GM19324 (cell line): Measurements from ENCODE around the gene AGAP5.
"Not testable (repeated sequence)": the region's sequence is repeated elsewhere in the genome, so short reads cannot be mapped to it uniquely, and the experiment has no call there.

Source experiments
- ATAC-seq: cut with Tn5 transposase; IDR thresholded peaks from one replicate; pipeline ENCODE4 v1.9.1; 2021; ENCODE audit warnings: mild to moderate bottlenecking, moderate library complexity; ENCODE audit not compliant: unreplicated experiment, low FRiP score

AGAP5 gene

DNA sequence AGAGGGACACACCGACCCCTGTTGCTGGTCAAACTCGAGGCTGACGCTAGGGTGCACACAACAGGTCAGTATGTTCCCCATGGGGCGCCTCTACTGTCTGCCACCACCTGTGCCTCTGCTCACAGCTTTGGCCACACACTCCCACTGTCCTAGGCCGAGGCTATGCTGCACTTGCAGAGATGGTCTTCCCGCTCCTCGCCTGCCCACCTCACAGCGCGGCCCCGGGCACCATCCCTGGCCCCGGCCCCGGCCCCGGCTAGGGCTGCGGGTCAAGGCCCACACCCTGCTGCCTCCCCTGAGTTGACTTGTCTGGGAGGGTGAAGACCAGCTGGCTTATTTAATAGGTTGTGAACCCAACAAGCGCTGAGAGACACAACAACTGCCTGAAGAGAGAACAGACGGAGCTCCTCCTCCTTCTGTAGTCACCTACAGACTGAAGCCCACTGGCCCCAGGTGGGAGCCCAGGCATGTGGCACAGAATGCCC is at the start of gene AGAP5:
Gene AGAP5 (minus strand): TSS at position 435 of the 485 bp plus-strand sequence. CDS start 354 bp downstream, at position 81.
- ATAC-seq, result not testable (repeated sequence)

DNA sequence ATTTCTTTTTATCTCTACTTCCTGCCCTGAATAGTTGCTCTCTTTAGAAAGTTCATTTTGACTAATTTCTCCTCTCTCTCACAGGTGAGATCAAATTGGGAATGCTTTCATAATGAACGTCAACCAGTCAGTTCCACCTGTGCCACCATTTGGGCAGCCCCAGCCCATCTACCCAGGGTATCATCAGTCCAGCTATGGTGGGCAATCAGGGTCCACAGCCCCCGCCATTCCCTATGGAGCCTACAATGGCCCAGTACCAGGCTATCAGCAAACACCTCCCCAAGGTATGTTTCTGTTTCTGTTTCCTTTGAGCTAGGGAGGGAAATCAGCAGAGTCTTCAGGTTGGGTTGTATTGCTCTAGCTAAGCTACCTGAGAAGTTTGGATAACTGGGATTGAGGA is 48.8 kb upstream of the AGAP5 start:
- ATAC-seq, result no peak

DNA sequence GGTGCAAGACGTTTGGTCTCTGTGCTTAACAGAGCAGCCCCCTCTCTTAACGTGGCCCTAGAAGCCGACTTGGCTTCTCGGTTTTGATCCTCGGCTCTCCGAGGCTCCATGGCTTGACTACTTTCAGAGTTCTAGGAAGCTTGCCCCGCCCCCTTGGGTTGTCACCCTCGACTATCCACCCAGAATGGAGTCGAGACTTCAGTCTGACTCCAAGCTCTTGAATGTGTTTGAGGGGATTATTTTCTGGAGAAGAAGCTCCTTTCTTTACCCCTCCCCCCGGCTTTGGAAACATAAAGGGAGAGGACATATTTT is 46.7 kb upstream of the AGAP5 start:
- ATAC-seq, result peak; percentile 14

DNA sequence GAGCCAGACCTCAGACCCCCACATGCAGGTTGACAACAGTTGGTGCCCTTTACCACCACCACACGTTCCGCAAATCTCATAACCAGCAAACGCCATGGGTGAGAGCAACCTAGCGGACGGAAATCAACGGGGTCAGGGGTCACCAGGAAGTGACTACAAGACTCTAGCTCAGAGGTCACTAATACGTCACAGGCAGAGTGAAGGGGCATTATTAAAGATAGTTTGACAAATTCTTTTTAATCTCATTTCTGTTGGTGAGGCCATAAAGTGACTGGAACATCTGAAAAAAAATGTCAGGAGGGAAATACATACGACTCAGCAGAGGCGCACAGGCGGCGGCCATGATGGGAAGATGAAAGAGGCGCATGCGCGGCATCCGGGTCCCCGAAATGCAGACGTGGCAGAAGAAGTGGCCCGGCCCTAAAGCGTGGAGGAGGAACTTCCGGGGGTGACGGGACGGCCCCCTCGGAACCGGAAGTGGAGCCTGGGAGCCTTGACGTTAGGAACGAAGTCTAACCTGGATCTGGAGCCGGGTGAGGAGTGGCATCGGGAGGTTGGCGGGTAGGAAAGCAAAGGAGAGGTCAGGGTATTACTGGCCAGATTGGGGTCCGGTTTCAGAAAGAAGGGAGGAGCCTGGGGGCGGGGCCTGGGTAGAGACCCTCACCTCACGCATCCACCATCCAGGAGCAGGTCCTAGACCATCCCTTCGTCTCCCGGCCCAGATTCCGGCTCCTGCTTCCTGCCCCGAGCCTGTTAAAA is 46.2 kb upstream of the AGAP5 start, which contains the start of gene SEC24C:
Gene SEC24C (plus strand): TSS at position 468 of the 759 bp plus-strand sequence. CDS start 2,461 bp downstream, outside the sequence.
- ATAC-seq, result peak; percentile 96

DNA sequence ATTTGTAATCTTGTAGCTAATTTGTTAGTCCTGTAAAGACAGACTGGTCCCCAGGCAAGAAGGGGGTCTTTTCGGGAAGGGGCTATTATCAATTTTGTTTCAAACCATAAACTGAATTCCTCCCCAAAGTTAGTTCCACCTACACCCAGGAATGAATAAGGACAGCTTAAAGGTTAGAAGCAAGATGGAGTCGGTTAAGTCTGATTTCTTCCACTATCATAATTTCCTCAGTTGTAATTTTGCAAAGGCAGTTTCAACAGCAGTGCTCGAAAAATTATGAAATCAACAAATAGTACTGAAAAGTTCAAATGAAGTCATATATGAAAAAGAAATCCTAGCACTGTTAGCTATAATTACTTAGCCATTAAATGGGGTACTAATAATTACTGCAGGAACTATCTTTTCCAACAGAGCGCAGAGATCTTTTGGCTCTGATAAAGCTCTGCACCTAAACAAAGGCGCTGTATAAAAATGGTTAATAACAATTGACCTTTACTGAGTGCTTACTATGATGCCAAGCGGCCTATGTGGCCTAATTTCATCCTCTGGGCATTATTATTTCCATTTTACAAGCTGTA is 45.5 kb upstream of the AGAP5 start:
- ATAC-seq, result no peak

DNA sequence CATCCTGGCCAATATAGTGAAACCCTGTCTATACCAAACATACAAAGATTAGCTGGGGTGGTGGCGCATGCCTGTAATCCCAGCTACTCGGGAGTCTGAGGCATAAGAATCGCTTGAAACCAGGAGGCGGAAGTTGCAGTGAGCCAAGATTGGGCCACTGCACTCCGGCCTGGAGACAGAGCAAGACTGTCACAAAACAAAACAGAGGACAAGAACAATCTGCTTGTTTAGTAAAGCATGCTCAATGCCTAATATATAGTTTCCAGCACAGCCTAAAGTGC is 44.5 kb upstream of the AGAP5 start:
- ATAC-seq, result no peak

DNA sequence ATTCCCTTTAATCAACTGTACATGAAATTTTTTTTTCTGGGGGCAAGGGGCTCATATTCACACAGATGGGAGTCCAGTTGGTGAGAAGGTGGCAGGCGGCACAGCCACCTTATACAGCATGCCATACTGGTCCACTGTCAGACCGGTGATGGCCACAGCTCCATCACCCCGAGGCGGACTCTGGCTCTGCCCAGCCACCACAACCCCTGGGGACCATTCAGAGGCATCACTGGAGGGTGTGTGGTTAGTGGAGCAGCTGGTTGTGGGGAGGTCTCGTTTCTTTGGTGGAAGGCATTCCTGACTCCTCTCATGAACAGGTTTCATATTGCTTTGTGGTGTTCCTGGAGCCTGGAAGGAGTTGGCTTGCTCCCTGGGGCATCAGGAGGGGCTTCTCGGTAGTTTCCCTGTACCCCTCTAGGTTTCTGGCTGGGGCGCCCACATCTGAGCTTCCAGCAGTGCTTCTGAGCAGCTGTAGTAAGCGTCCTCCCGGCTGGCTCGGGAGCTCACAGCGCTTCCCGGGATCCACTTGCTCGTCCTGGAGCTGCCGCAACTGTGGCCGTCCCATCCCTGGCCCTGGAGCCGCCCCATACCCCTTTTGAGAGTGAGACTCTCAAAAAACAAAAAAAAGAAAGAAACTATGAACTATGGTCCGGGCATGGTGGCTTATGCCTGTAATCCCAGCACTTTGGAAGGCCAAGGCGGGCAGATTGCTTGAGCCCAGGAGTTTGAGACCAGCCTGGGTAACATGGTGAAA is 42.8 kb upstream of the AGAP5 start:
- ATAC-seq, result not testable (repeated sequence)

DNA sequence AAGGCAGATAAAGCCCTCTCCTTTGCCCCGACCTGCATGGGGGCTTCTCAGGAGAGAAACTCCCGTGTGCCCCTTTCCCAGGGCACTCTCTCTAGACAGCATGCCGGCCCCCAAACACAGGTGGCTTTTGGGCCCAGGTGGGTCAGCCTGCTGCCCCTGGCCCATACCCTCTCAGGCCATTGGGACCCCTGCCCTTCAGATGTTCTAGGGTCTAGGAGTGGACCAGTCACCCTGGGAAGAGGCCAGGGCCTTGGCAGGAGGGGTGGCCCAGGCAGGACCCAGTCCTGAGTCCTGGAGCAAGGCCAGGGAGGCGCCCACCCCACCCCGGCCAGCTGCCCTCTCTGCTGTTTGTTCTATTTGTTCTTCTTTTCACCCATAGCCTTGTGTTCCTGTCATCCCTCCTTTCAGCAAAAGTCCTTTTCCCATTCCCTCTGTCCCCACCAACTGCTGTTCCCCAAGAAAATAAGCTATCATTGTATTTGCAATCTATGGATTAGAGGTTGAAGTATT is 36.9 kb upstream of the AGAP5 start:
- ATAC-seq, result no peak

DNA sequence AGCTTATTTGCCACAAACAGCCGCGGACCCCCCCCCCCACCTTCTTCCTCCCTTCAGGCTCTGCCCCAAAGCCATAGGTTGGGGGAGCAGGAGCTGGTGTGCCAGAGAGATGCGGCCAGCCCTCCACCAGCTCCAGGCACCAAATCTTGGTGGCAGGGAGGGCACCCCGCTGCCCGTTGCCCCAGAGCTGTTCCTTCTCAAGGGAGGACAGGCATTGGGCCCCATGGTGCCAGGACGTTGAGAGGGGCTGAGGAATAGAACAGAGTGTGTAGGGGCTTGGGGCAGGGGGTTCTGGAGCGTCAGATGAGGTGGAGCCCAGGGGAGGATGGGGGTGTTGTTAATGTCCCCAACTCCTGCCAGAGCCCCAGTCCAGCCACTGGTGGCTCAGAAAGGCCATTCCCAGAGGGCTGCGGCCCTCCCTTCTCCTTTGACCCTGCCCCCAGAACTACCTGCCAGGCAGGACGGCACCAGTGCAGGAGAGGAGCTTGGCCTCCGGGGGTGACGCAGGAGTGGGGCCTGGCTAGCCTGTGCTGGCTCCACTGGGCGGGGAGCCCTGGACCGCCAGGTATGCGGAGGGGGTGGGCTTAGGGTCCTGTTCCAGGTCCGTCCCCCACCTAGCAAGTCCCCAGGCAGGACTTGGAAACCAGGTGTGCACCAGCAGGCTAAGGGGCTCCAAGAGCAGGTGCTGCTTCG is 36.3 kb upstream of the AGAP5 start:
- no peak for ATAC-seq

DNA sequence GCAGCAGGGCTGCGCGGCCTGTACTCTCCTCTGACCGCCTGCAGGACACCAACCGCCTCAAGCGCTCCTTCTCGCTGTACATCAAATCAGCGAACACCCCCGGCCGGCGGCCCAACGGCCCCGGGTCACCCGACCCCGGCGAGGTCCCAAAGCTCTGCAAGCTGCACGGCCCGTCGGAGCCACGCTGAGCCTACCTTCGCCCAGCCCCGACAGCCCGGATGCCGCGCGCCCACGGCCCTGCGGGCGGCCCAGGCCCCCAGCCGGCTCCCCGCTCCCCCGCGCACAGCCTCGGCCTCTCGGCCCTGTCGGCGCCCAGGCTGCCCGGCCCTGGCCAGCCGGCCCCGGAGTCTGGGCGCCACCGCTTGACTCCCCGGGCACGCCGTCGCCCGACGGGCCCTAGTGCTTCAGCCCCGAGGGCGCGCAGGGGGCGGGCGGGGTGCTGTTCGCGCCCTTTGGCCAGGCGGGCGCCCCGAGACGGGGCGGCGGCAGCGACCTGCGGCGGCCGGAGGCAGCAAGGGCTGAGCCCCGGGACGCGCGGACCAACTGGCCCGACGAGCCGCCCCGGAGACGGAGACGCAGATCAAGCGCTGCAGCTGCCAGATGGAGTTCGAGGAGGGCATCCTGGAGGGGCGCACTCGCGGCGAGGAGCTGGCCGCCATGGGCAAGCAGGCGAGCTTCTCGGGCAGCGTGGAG is 35.2 kb upstream of the AGAP5 start:
- ATAC-seq, result no peak

DNA sequence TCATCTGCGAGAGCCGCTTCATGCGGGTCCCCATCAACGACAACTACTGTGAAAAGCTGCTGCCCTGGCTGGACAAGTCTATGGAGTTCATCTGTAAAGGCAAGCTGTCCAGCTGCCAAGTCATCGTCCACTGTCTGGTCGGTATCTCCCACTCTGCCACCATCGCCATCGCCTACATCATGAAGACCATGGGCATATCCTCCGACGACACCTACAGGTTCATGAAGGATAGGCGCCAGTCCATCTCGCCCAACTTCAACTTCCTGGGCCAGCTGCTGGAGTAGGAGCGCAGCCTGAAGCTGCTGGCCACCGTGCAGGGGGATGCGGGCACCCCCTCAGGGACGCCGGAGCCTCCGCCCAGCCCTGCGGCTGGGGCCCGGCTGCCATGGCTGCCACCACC is 34.5 kb upstream of the AGAP5 start:
- no peak for ATAC-seq

DNA sequence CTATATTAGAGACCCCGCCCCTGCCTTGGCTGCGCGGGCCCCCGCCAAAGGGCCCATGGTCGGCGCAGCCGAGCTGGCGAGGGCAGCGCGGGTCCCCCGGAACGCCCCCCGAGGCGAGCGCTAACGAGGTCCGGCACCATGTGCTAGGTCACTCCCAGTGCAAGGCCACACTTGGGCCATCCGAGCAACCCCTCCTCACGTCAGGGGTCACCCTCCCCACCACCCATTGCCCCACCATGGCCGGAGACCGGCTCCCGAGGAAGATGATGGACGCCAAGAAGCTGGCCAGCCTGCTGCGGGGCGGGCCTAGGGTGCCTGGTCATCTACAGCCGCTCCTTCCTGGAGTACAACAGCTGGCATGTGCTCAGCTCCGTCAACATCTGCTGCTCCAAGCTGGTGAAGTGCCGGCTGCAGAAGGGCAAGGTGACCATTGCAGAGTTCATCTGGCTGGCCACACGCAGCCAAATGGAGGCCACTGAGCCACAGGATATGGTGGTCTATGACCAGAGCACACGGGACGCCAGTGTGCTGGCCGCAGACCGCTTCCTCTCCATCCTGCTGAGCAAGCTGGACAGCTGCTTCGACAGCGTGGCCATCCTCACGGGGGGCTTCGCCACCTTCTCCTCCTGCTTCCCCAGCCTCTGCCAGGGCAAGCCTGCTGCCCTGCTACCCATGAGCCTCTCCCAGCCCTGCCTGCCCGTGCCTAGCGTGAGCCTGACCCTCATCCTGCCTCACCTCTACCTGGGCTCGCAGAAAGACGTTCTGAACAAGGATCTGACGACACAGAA is 33.9 kb upstream of the AGAP5 start:
- ATAC-seq, result no peak

DNA sequence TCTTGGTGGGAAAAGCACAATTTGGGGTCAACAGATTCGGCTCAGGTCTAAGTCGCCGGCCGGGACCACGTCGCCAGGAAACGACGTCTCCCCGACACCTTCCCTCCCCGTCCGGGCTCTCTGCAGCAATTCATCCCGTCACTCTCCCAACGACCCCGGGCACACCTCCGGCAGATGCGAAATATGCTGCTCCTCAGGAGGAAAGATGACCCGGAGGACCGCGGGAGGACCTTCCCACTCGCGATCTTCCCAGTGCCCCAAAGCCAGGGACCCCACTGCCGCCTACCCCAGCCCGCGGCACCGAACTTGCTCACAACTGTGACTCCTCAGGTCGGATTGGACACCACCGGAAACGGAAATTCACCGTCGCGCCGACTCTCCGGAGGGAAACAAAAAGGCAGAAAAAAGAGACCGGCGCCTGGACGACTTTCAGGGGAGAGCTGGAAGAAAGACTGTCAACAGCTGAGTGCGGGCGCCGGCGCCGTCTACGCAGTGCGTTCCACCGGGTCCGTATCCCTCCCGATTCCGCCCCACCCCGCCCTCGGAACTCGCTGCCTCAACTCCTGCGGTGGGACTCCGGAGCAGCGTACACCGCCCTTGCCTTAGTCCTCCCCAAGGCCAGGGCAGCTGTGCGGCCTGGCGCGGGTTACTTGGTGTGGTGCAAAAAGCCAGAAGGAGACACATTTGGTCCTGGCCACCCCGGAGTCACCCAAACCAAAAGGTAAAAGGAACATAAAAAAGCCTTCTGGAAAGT is 32.4 kb upstream of the AGAP5 start:
- peak; percentile 92 for ATAC-seq

DNA sequence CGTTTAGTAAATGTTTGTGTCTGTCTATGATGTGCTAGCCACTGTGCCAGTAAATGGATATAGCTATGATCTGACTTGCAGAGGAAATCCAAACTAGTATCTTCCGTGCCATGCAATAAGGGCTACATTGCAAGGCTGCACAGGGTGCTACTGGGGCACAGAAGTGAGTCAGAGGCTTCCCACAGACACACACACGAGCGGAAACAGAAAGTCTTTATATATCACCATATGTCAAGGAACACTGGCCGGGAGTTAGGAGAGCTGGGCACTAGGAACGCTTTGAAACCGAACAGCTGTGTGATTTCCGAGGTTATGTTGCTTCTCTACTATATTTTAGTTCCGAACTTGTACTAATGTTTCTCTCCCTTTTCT is 31.9 kb upstream of the AGAP5 start:
- ATAC-seq, result not testable (repeated sequence)

DNA sequence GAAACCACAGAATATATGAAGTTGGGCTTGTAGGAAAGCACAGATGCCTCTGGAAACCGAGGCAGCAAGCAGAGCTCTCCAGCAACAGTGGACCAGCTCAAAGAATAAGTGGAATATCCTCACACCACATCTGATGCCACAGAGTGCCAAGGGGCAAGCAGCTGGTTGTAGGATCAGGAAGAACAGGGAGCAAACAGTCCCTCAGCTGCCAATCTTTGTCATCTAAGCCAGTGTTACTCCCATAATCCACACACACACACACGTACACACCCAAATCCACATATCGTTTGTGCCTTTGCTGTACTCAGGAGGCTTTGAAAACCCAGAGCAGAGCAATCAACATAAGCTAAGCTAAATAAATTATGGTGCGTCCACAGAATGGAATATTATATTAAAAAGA is 25.6 kb upstream of the AGAP5 start:
- ATAC-seq, result no peak

DNA sequence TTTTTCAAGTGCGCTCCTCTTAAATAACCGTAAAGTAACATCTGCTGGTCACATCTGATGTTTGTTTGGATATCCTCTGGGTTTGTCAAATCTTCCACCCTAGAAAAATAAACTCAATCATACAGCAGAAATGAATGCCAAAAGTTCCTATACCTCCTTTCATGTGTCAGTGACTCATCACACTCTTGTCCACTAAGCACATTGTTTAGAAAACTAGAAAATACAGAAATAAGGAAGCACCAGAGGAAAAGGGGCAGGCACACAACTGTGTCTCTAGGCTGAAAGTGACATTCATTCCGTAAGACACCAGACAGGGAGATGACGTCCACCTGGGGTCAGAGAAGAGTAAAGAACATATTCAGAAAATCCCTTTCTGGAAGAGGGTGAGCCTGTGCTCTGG is 22.7 kb upstream of the AGAP5 start:
- ATAC-seq, result not testable (repeated sequence)

DNA sequence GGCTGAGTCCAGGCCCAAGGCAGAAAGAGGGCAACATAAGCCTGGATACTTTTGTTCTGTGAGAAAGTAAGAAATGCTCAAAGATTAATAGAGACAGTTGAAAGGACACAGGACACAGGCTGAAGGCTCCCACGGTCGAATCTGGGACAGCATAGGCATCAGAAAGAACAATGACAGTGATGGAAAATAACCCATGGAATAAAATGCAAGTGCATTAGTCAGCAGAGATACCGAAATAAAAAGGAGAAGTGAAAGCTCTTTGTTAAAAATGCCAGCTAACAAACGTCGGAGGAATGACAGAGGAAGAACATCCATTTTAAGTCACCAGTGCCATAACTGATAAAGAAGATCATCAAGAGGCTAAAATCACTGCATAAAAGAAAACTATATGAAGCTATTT is 19.6 kb upstream of the AGAP5 start:
- no peak for ATAC-seq

DNA sequence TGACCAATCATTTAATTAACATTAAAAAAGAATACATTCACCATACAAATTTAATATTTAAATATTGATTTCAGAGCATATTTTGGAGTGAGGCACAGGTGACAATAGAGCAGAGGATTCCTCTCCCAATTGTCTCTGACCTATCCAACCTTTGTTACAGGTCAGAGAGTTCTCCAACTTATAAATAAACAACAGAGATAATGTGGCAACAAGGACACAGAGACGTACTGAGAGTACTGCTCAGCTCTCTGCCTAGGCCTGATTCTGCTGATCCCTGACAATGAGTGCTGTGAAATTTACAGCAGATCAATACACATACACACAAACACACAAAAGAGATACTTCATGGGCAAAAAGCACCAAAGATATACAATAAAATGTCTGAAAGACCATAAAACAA is 18.3 kb upstream of the AGAP5 start:
- ATAC-seq, result no peak
